Sigmoid colon (tissue), 7 donors: Measurements from ENCODE around the gene ONECUT3. TPM values are rescaled to one million over a fixed set of nuclear protein-coding genes. Genes with fewer than 3 reads are reported as not detected.

Experiments
- DNase-seq: peaks from one replicate; pipeline ENCODE4 v3.0.0-alpha.2; 2019
- H3K27ac ChIP-seq, 4 donors: fragments of 200-600 bp; sonication (generic); one replicate each; pipeline ENCODE4 v1.5.1; 2016 to 2019; ENCODE audit warnings: mild to moderate bottlenecking in 1 of 4
- H3K27me3 ChIP-seq, 3 donors: fragments of 200-600 bp; sonication (generic); one replicate each; pipeline ENCODE4 v1.5.1; 2019; ENCODE audit warnings: mild to moderate bottlenecking in 1 of 3
- H3K36me3 ChIP-seq, 4 donors: fragments of 200-600 bp; sonication (generic); one replicate each; pipeline ENCODE4 v1.5.1; 2016 to 2019
- H3K4me1 ChIP-seq, 4 donors: fragments of 200-600 bp; sonication (generic); one replicate each; pipeline ENCODE4 v1.5.1; 2017 to 2019
- H3K4me3 ChIP-seq, 4 donors: fragments of 200-600 bp; sonication (generic); one replicate each; pipeline ENCODE4 v1.5.1; 2017 to 2019; ENCODE audit warnings: mild to moderate bottlenecking in 2 of 4, moderate library complexity in 1 of 4
- H3K9me3 ChIP-seq, 4 donors: fragments of 200-600 bp in 3 of 4; sonication (generic) in 3 of 4; one replicate each; pipeline versions ENCODE4 v1.5.1 to v1.6.1; 2013 to 2019
- CTCF ChIP-seq, 4 experiments: fragments of 450-650 bp in 3 of 4; fragments of 200-600 bp in 1 of 4; IDR thresholded peaks; one replicate each; pipeline ENCODE4 v1.5.1; 2016 to 2019; ENCODE audit warnings: antibody characterized with exemption in 4 of 4, mild to moderate bottlenecking in 3 of 4, moderate library complexity in 2 of 4
- EP300 ChIP-seq, 4 donors: sonication (generic); formaldehyde crosslinking; IDR thresholded peaks; one replicate each; pipeline ENCODE4 v1.6.1; 2017; ENCODE audit warnings: antibody characterized with exemption in 4 of 4
- POLR2A ChIP-seq, 2 donors: fragments of 450-650 bp; IDR thresholded peaks; one replicate each; pipeline ENCODE4 v1.6.1; 2016; ENCODE audit warnings: antibody characterized with exemption in 2 of 2, mild to moderate bottlenecking in 2 of 2, moderate library complexity in 2 of 2
- POLR2AphosphoS5 ChIP-seq, 4 donors: sonication (generic); formaldehyde crosslinking; IDR thresholded peaks; one replicate each; pipeline ENCODE4 v1.6.1; 2017; ENCODE audit warnings: antibody characterized with exemption in 4 of 4
- WGBS, 2 donors: extraction: QIAGEN DNeasy Blood & Tissue Kit; methylation state at CpG; one replicate each; pipeline ENCODE4 v1.1.7; 2013; 5-methylcytosine and 5-hydroxymethylcytosine counted together
- intact Hi-C: fragments of 100-400 bp; cut with DNase I; formaldehyde crosslinking; loops from one replicate; pipeline ENCODE4 v1.15.1; 2023
- polyA plus RNA-seq, 3 donors: library from polyadenylated mRNA; stranded (reverse); fragments of 200-250 nt; gene quantifications; one replicate each; pipeline ENCODE4 v1.2.3, GENCODE V29; 2013
- total RNA-seq, 4 donors: library from RNA; depleted of rRNA; stranded (reverse); fragments of >200 nt; gene quantifications; one replicate each; pipeline ENCODE4 v1.1.0, GENCODE V29; 2016
- donor health status: healthy with polysubstance abuse.
- donor health status: Bipolar disorder and iron deficiency.
- donor health status: healthy.

Gene ONECUT3
- total and polyA plus RNA-seq, 7 donors, result not detected

GRCh38 chr19:1789261-1790041 is 36.1 kb downstream of the ONECUT3 start:
- intact Hi-C loops, result loop anchor here (1.0 kb wide), 1 partner anchor 37 kb away; no protein-coding TSS in a partner anchor
- H3K27ac ChIP-seq, result no peak overlapping the region

GRCh38 chr19:1790054-1790792 is 36.9 kb downstream of the ONECUT3 start:
- peaks cover 0 to 12% (median 3%) of the 10 kb centered on the region in 4 donors for H3K4me1 ChIP-seq
- H3K4me3 ChIP-seq, result peak overlapping the region in 1 of 4 donors; percentile 28
- H3K9me3 ChIP-seq, result no peaks in the 10 kb centered on the region
- peaks cover 0 to 59% (median 32%) of the 10 kb centered on the region in 3 donors for H3K27me3 ChIP-seq
- no peak for TF ChIP-seq EP300 (IDR thresholded peaks at IDR 0.05)
- TF ChIP-seq POLR2AphosphoS5 (IDR thresholded peaks at IDR 0.05), result no peak
- TF ChIP-seq CTCF (IDR thresholded peaks at IDR 0.05), result no peak
- no peak for TF ChIP-seq POLR2A (IDR thresholded peaks at IDR 0.05)
- intact Hi-C loops, result no loop called here
- no peaks in the 10 kb centered on the region for H3K36me3 ChIP-seq
- H3K27ac ChIP-seq, result no peak overlapping the region
- DNase-seq, result no peak
- WGBS, 2 donors, result 18 to 40% methylated on average over 7 of the region's 7 CpGs

More at GRCh38 chr19:1789261-1790041, 36.1 kb downstream of the ONECUT3 start:
- no peak for DNase-seq
- Histone ChIP-seq H3K36me3 (no peaks in the 10 kb centered on the region), H3K4me1 (peaks cover 0 to 12% (median 3%) of the 10 kb centered on the region in 4 donors), H3K27me3 (peaks cover 0 to 65% (median 33%) of the 10 kb centered on the region in 3 donors), H3K4me3 (peak overlapping the region in 1 of 4 donors; percentile 28), H3K9me3 (no peaks in the 10 kb centered on the region)
- no peak for TF ChIP-seq EP300 (IDR thresholded peaks at IDR 0.05)
- no peak for TF ChIP-seq POLR2A (IDR thresholded peaks at IDR 0.05)
- no peak for TF ChIP-seq POLR2AphosphoS5 (IDR thresholded peaks at IDR 0.05)
- TF ChIP-seq CTCF (IDR thresholded peaks at IDR 0.05), result no peak
- 9 to 18% methylated on average over 59 of the region's 59 CpGs for WGBS, 2 donors

DNA sequence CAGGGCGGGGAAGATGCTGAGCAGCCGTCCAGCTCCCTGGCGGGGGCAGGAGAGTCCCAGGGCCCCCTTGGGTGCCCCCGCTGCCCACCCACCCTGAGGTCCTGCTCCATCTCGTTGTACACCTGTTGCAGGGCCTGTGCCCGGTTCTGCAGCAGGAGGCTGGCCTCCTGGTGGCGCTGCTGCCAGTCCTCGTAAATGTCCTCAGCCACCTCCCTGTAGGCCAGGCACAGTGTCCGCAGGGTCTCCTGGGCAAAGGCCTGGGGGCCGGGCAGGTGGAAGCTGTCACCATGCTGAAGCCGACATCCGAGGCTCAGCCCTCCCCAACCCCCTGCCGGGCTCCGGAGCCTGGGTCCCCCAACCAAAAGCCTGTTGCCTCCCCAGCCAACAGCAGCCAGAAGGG is 38.6 kb downstream of the ONECUT3 start:
- no peak overlapping the region for H3K27ac ChIP-seq

More for the DNA sequence above, 38.6 kb downstream of the ONECUT3 start:
- intact Hi-C loops, result no loop called here
- H3K27me3 ChIP-seq, result peaks cover 3 to 63% (median 45%) of the 10 kb centered on the region in 3 donors
- no peaks in the 10 kb centered on the region for H3K36me3 ChIP-seq
- H3K4me1 ChIP-seq, result peaks cover 0 to 21% (median 8%) of the 10 kb centered on the region in 4 donors
- H3K9me3 ChIP-seq, result no peaks in the 10 kb centered on the region
- no peak for DNase-seq
- H3K4me3 ChIP-seq, result no peak overlapping the region
- 73 to 80% methylated on average over 14 of the region's 14 CpGs for WGBS, 2 donors
- TF ChIP-seq POLR2A (IDR thresholded peaks at IDR 0.05) (no peak), EP300 (IDR thresholded peaks at IDR 0.05) (no peak), CTCF (IDR thresholded peaks at IDR 0.05) (no peak)
